ENCODE measurements around the gene NUDT16L1. TPM values are rescaled to one million over a fixed set of nuclear protein-coding genes. Genes with fewer than 3 reads are reported as not detected.

Gene NUDT16L1
- total RNA-seq, 1 experiment from 2014 or later = 21.8 TPM

GRCh38 chr16:4677994-4678393 is 15.4 kb upstream of the NUDT16L1 start:
- H3K4me1 Mint-ChIP-seq (ENCODE audit: insufficient read depth, unreplicated experiment) = peaks cover 15% of the 10 kb centered on the region
- no peak overlapping the region for H3K27ac Mint-ChIP-seq (ENCODE audit: low read depth, unreplicated experiment)
- POLR2A ChIA-PET = no interaction called here
- TF ChIP-seq CTCF (IDR thresholded peaks at IDR 0.05; ENCODE audit: unreplicated experiment) = no peak
- no peaks in the 10 kb centered on the region for H3K27me3 Mint-ChIP-seq (ENCODE audit: insufficient read depth, unreplicated experiment)
- CTCF ChIA-PET = interaction anchor here (0.6 kb wide), 2 partner anchors 8 to 29 kb away, joined by 3 to 4 read pairs; no protein-coding TSS in a partner anchor
- peak overlapping the region; percentile 52 for H3K4me3 Mint-ChIP-seq (ENCODE audit: unreplicated experiment)
- peaks cover 44% of the 10 kb centered on the region for H3K36me3 Mint-ChIP-seq (ENCODE audit: insufficient read depth, unreplicated experiment)
- intact Hi-C loops (cut with micrococcal nuclease) = no loop called here
- H3K9me3 Mint-ChIP-seq (ENCODE audit: unreplicated experiment) = no peaks in the 10 kb centered on the region
- no TSS peak for BruUV-seq (replicated peaks)
- DNase-seq (ENCODE audit: unreplicated experiment) = no peak

GRCh38 chr16:4678596-4678995 is 14.8 kb upstream of the NUDT16L1 start:
- Mint-ChIP-seq H3K36me3 (ENCODE audit: insufficient read depth, unreplicated experiment) (peaks cover 50% of the 10 kb centered on the region), H3K4me1 (ENCODE audit: insufficient read depth, unreplicated experiment) (peaks cover 15% of the 10 kb centered on the region), H3K9me3 (ENCODE audit: unreplicated experiment) (no peaks in the 10 kb centered on the region), H3K27ac (ENCODE audit: low read depth, unreplicated experiment) (no peak overlapping the region), H3K4me3 (ENCODE audit: unreplicated experiment) (peak overlapping the region; percentile 52), H3K27me3 (ENCODE audit: insufficient read depth, unreplicated experiment) (no peaks in the 10 kb centered on the region)
- intact Hi-C loops (cut with micrococcal nuclease) = no loop called here
- ChIA-PET CTCF (no interaction called here), POLR2A (no interaction called here)
- TF ChIP-seq CTCF (IDR thresholded peaks at IDR 0.05; ENCODE audit: unreplicated experiment) = no peak
- BruUV-seq (replicated peaks) = no TSS peak
- DNase-seq (ENCODE audit: unreplicated experiment) = no peak

- CTCF ChIA-PET = interaction anchor here (0.6 to 3.5 kb wide), 3 partner anchors 41 to 172 kb away, joined by 3 to 18 read pairs (median 3); partner anchors contain the start of gene MGRN1
- Mint-ChIP-seq H3K27me3 (ENCODE audit: insufficient read depth, unreplicated experiment) (no peaks in the 10 kb centered on the region), H3K27ac (ENCODE audit: low read depth, unreplicated experiment) (peak overlapping the region; percentile 97), H3K4me1 (ENCODE audit: insufficient read depth, unreplicated experiment) (peaks cover 15% of the 10 kb centered on the region), H3K36me3 (ENCODE audit: insufficient read depth, unreplicated experiment) (peaks cover 57% of the 10 kb centered on the region), H3K4me3 (ENCODE audit: unreplicated experiment) (peak overlapping the region; percentile 79), H3K9me3 (ENCODE audit: unreplicated experiment) (no peaks in the 10 kb centered on the region)
- POLR2A ChIA-PET = interaction anchor here (0.8 to 2.5 kb wide), 12 partner anchors 9 to 172 kb away, joined by 3 to 30 read pairs (median 8); partner anchors contain the start of genes ANKS3, DNAAF8, MGRN1 and NUDT16L1
- intact Hi-C loops (cut with micrococcal nuclease) = no loop called here
- no peak for DNase-seq (ENCODE audit: unreplicated experiment)
- BruUV-seq (replicated peaks) = no TSS peak
- no peak for TF ChIP-seq CTCF (IDR thresholded peaks at IDR 0.05; ENCODE audit: unreplicated experiment)
Measured at GRCh38 chr16:4679156-4679849, 14.1 kb upstream of the NUDT16L1 start.

GRCh38 chr16:4679850-4680636 is 13.3 kb upstream of the NUDT16L1 start:
- Mint-ChIP-seq H3K4me1 (ENCODE audit: insufficient read depth, unreplicated experiment) (peaks cover 15% of the 10 kb centered on the region), H3K27ac (ENCODE audit: low read depth, unreplicated experiment) (peak overlapping the region; percentile 97), H3K36me3 (ENCODE audit: insufficient read depth, unreplicated experiment) (peaks cover 60% of the 10 kb centered on the region), H3K27me3 (ENCODE audit: insufficient read depth, unreplicated experiment) (no peaks in the 10 kb centered on the region), H3K9me3 (ENCODE audit: unreplicated experiment) (no peaks in the 10 kb centered on the region), H3K4me3 (ENCODE audit: unreplicated experiment) (peak overlapping the region; percentile 79)
- TF ChIP-seq CTCF (IDR thresholded peaks at IDR 0.05; ENCODE audit: unreplicated experiment) = no peak
- ChIA-PET CTCF (interaction anchor here (0.6 to 3.5 kb wide), 4 partner anchors 42 to 173 kb away, joined by 3 to 18 read pairs (median 4); partner anchors contain the start of genes ANKS3, DNAAF8 and MGRN1), POLR2A (interaction anchor here (0.7 to 2.5 kb wide), 16 partner anchors 9 to 276 kb away, joined by 3 to 30 read pairs (median 6); partner anchors contain the start of genes ANKS3, DNAAF8, MGRN1 and NUDT16L1)
- DNase-seq (ENCODE audit: unreplicated experiment) = peak; percentile 98
- intact Hi-C loops (cut with micrococcal nuclease) = no loop called here
- BruUV-seq (replicated peaks) = no TSS peak

Measured in MCF 10A (cell line).